ENCODE results near the gene TPM4. TPM values are rescaled to one million over a fixed set of nuclear protein-coding genes. Genes with fewer than 3 reads are reported as not detected.

Gene TPM4
- polyA plus RNA-seq (2012; ENCODE audit: insufficient read length, low read depth), result 768 TPM

GRCh38 chr19:16076154-16076957 lies at the start of gene TPM4:
Gene TPM4, plus strand, starts transcription at chr19:16076495. Its CDS starts 71 bp downstream, at chr19:16076566.
- TF ChIP-seq, protein P1, sequence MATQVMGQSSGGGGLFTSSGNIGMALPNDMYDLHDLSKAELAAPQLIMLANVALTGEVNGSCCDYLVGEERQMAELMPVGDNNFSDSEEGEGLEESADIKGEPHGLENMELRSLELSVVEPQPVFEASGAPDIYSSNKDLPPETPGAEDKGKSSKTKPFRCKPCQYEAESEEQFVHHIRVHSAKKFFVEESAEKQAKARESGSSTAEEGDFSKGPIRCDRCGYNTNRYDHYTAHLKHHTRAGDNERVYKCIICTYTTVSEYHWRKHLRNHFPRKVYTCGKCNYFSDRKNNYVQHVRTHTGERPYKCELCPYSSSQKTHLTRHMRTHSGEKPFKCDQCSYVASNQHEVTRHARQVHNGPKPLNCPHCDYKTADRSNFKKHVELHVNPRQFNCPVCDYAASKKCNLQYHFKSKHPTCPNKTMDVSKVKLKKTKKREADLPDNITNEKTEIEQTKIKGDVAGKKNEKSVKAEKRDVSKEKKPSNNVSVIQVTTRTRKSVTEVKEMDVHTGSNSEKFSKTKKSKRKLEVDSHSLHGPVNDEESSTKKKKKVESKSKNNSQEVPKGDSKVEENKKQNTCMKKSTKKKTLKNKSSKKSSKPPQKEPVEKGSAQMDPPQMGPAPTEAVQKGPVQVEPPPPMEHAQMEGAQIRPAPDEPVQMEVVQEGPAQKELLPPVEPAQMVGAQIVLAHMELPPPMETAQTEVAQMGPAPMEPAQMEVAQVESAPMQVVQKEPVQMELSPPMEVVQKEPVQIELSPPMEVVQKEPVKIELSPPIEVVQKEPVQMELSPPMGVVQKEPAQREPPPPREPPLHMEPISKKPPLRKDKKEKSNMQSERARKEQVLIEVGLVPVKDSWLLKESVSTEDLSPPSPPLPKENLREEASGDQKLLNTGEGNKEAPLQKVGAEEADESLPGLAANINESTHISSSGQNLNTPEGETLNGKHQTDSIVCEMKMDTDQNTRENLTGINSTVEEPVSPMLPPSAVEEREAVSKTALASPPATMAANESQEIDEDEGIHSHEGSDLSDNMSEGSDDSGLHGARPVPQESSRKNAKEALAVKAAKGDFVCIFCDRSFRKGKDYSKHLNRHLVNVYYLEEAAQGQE (IDR thresholded peaks at IDR 0.05; ENCODE audit: insufficient read depth in 1 of 2, low read depth in 2 of 2, low read length in 2 of 2), result no peak
- TF ChIP-seq TAF1 (IDR thresholded peaks at IDR 0.05; ENCODE audit: borderline replicate concordance, insufficient read depth, low read length), result no peak
- TF ChIP-seq FOXP2 (optimal IDR thresholded peaks at IDR 0.05; ENCODE audit: borderline replicate concordance, extremely low read depth, extremely low read length, insufficient read depth), result peak; percentile 57
- TF ChIP-seq SIN3A (IDR thresholded peaks at IDR 0.05; ENCODE audit: borderline replicate concordance, insufficient read depth, low read length), result 0 out of 2 replicates have a peak, but pooled peaks have one; percentile 46
- peak; percentile 63 for TF ChIP-seq POLR2AphosphoS5 (IDR thresholded peaks at IDR 0.05; ENCODE audit: low read depth, low read length)

DNA sequence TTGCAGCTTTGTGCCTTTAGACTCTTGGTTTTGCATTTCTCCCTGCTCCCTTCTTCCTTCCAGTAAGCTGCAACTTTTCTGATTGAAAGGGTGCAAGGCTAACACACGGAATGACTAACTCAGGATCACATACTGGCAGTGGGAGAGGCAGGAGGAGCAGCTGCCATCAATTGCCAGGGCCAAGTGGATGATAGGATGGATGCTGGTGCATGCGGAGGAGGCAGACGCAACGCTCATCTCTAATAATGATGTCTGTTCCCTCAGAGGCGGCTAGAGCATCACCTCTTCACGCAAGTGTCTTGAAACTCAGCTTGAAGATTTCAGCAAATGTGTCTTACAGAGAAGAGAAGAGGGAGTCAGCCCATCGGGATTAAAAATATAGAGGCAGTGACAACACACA lies 49.5 kb upstream of the TPM4 start:
- TF ChIP-seq, protein P1 (IDR thresholded peaks at IDR 0.05; ENCODE audit: insufficient read depth in 1 of 2, low read depth in 2 of 2, low read length in 2 of 2), result no peak
- no peak for TF ChIP-seq POLR2AphosphoS5 (IDR thresholded peaks at IDR 0.05; ENCODE audit: low read depth, low read length)

DNA sequence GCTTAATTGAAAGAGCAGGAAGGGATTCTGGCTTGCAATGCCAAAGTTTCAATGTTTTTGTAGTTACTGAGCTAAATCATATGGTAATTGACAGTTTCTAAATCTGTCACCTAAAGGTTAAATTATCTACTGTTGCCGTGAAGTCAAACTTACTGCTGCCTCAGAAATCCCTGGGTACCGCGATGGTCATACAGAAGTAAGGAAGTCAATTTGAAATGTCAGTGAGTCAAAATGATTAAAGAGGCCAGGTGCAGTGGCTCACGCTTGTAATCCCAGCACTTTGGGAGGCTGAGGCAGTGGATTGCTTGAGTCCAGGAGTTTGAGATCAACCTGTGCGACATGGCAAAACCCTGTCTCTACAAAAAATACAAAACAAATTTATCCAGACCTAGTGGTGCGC lies 48.8 kb upstream of the TPM4 start:
- TF ChIP-seq POLR2AphosphoS5 (IDR thresholded peaks at IDR 0.05; ENCODE audit: low read depth, low read length), result no peak
- TF ChIP-seq, protein P1 (IDR thresholded peaks at IDR 0.05; ENCODE audit: insufficient read depth in 1 of 2, low read depth in 2 of 2, low read length in 2 of 2), result no peak
- TF ChIP-seq FOXP2 (optimal IDR thresholded peaks at IDR 0.05; ENCODE audit: borderline replicate concordance, extremely low read depth, extremely low read length, insufficient read depth), result no peak
- no peak for TF ChIP-seq TAF1 (IDR thresholded peaks at IDR 0.05; ENCODE audit: borderline replicate concordance, insufficient read depth, low read length)
- no peak for TF ChIP-seq SIN3A (IDR thresholded peaks at IDR 0.05; ENCODE audit: borderline replicate concordance, insufficient read depth, low read length)

DNA sequence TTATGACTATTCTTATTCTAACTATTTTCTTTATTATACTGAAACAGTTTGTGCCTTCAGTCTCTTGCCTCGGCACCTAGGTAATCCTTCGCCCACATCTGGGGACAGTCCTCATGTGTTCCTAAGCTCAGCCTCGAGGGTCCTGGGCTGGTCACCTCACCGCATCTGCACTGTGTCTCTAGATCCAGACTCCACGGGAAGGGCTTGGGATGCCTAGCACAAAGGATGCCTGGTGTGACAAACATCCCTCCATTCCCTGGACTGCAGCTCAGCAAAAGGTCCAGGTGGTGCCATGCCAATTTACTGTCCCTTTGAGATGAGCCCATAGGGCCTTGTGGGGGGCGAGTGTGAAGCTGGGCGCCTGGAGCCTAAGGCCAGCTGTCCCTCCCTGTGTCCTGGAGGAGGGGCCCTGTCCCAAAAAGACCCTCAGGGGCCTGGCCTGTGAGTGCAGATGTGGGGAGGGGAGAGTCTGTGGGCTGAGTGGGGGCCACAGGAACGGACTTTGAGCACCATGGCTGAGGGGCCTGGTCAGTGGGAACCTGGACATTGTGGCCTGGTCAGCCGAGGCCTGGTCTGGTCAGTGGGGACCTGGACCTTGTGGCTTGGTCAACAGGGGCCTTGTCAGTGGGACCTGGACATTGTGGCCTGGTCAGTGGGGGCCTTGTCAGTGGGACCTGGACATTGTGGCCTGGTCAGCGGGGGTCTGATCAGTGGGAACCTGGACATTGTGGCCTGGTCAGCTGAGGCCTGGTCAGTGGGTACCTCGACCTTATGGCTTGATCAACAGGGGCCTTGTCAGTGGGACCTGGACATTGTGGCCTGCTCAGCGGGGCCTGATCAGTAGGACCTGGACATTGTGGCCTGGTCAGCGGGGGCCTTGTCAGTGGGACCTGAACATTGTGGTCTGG lies 45.1 kb upstream of the TPM4 start:
- TF ChIP-seq FOXP2 (optimal IDR thresholded peaks at IDR 0.05; ENCODE audit: borderline replicate concordance, extremely low read depth, extremely low read length, insufficient read depth), result no peak
- TF ChIP-seq, protein P1 (IDR thresholded peaks at IDR 0.05; ENCODE audit: insufficient read depth in 1 of 2, low read depth in 2 of 2, low read length in 2 of 2), result no peak
- TF ChIP-seq POLR2AphosphoS5 (IDR thresholded peaks at IDR 0.05; ENCODE audit: low read depth, low read length), result no peak
- TF ChIP-seq TAF1 (IDR thresholded peaks at IDR 0.05; ENCODE audit: borderline replicate concordance, insufficient read depth, low read length), result no peak
- TF ChIP-seq SIN3A (IDR thresholded peaks at IDR 0.05; ENCODE audit: borderline replicate concordance, insufficient read depth, low read length), result no peak

All from PFSK-1 (cell line).